ENCODE results near the gene AZGP1.
"Not testable (repeated sequence)": the region's sequence is repeated elsewhere in the genome, so short reads cannot be mapped to it uniquely, and the experiment has no call there.

The AZGP1 gene

DNA sequence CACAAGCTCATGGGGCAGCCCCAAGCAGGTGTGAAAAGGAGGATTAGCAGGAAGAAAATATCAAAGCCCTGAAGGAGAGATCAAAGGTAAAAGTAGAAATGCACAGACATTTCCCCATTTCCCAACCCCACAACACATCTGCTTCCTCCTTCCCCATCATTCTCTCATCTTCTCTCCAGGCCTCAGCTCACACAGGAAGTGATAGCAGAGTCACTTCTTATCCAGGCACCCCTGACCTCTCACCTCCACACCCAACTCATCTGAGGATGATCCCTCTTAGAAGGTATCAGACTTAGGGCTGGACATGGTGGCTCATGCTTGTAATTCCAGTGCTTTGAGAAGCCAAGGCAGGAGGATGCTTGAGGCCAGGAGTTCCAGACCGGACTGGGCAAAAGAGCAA is 28.2 kb downstream of the AZGP1 start:
- DNase-seq, result no peak

DNA sequence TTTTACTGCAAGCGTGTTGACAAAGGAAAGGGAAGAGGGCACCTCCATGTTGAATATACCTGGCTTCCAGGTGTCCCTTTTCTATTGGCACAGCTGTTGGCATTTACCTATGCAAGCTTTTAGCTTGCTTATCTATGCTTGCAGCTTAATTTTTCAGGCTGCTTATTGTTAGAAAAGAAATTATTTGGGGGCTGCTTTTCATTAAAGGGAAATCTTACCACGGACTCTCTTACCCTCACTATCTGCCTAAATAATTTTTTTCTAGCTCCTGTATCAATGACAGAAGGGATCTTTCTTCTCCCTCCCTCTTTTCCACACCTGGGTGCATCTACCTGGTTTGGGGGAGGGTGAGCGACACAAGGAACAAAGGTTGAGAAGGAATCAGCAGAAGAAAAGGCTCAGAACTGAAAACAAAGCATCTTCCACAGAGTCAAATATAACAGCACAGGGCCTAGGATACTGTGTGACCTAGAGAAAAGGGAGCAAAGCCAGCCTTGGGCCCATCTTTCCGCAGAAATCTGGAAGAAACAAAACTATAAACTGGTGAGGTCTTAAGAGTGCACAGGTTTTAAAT is 31.2 kb downstream of the AZGP1 start:
- DNase-seq, result no peak

DNA sequence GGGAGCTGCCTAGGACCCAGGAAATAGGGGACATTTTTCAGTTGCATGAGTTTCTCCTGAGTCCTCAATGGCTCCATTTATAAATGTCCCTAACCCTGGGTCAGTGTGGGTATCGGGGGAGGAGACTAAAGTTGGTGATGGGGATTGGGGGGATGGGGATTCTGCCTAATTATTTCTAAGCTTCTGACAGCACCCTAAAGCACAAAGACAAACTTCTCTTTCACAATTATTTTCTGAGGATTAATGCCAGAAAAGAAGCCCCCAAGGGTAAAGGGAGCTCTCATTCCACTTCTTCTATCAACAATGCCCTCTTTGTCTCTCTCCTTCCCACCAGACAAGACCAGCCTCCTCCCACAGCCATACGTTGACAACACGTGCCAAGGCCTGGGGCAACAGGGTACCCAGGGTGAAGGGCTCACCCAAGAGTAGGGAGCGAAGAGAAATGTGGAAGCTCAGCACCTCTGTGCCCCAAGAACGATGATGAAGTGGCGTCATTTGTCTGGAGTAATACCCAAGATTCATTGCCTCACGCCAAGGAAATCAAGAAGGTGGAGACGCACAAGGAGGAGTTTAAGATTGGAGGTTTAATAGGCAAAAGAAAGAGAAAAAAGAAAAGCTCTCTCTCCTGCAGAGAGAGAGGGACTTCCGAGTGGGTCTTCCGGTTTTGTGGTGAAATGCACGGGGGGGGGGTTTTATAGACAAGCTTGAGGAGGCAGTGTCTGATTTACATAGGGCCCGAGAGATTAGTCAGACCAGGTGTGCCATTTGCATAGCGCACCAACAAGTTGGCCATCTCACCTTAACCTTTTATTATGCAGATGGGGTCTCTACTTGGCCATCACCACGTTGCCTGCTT is 32.0 kb downstream of the AZGP1 start:
- DNase-seq, result no peak

DNA sequence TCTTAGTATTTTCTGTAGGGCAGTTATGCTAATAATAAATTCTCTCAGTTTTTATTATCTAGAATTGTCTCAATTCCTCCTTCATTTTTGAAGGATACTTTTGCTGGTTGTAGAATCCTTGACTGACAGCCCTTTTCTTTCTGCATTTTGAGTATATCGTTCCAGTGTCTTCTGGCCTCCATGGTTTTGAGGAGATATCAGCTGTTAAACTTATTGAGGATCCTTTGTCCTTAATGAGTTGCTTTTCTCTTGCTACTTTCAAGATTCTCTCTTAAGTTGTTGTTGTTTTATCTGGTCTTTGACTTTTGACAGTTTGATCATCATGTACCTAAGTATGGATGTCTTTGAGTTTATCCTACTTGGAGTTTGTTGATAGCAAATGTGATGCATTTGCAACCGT is 37.5 kb downstream of the AZGP1 start:
- no peak for DNase-seq

DNA sequence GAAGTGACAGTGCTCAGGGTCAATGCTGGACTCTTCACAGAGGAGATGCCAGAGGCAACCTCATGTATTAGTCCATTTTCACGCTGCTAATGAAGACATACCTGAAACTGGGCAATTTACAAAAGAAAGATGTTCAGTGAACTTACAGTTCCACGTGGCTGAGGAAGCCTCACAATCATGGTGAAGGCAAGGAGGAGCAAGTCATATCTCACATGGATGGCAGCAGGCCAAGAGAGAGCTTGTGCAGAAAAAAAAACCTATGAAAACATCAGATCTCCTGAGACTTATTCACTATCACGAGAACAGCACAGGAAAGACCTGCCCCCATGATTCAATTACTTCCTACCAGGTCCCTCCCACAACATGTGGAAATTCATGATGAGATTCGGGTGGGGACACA is 40.8 kb downstream of the AZGP1 start:
- DNase-seq, result not testable (repeated sequence)

DNA sequence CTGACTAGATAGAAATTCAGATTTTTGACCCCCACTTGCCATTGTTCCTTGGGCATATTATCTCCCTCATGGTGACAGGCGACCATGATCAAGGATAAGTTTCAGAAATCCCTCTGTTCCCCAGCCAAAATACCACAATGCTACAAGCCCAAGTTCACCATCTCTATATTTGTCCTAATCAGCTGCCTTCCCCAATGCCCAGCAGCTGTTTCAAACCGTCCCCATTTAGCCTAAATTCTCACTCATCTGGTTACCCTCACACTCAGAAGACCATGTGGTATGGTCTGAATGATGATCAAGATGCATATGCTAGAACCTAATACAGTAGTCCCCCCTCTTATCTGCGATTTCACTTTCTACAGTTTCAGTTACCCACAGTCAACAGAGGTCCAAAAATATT is 45.5 kb downstream of the AZGP1 start:
- DNase-seq, result no peak

DNA sequence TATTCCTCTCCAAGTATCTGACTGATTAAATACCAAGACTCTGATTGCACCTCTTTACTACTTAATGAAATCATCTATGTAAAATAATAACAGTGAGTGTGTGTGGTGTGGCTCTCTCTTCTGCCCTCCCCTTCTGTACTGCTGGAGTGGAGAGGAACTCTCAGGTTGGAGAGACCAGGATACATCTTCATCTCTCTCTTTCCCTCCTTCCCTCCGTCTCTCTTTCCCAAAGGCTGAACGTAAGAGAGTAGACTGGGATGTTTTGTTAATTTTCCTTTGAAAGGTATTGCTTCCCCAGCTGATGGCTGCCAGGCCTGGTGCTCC is 46.1 kb downstream of the AZGP1 start:
- no peak for DNase-seq

DNA sequence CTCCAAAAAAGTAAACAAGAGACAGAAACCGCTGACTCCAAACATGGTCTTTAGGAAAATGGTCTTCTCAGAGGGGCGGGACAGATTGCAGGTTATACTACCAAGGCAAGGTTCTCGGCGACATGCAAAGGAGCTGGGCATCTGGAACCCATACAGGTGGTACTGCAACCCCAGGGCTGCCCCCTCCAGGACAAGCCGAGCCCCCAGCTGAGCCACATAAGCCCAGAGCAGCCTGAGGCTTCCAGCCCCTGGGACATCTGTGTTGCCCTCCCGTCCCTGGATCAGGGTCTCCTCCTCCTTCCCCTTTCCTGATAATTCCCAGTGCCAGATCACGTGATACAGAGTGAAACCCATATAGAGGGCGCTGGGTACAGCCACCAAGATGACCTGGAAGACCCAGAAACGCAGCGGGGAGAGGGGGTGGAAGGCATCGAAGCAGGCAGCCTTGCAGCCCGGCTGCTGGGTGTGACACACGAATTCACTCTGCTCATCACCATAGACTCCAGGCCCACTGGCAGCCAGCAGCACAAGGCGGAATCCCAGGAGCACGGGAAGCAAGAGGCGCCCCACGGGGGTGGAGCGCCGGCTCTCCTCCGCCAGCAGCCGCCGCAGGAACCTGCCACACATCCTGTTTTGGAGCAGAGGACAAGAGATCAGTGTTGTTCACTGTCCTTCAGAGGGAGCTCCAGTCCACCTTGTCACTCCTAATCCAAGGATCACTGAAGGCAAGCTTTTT is 46.7 kb downstream of the AZGP1 start, which contains the start of gene GJC3:
GJC3 (minus strand) TSS at position 627 of the 736 bp plus-strand sequence; CDS start at position 627, 0 bp downstream.
- DNase-seq, result peak; percentile 49 to 56

DNA sequence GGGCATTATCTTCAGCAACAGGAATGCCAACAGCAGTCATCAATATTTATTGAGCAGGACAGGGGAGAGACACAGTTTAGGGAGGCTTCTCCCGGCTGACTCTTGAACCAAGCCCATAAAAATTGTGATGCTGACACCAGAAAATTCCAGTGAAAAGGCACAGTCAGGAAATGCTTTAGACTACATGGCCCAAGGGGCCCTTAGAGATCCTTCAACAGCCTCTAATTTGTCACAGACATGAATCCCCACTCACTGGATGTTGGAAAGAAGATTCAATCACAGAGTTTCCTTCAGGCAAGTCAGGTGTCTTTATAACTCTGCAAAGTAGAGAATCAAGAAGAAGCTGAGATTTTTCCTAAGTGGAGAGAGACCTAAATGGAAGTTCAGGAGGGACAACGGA is 47.6 kb downstream of the AZGP1 start:
- no peak for DNase-seq

DNA sequence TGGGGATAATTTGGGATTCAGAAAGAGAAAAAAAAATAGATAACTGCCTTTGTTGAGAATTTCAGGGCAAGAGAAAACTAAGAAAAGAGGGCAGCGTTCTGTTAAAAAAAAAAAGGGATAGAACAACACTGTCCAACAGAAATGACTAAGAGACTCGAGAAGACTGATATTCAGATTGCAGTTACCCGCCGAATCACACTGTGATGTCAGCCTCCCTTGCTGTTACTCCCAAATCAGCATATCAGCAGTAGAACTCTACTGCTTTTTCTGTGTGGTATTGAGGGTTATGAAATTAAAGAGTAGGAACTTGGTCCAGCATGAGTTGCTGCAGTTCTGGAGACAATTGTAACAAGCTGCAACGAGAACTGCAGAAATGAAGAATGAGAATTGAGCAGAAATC is 48.3 kb downstream of the AZGP1 start:
- DNase-seq, result no peak

DNA sequence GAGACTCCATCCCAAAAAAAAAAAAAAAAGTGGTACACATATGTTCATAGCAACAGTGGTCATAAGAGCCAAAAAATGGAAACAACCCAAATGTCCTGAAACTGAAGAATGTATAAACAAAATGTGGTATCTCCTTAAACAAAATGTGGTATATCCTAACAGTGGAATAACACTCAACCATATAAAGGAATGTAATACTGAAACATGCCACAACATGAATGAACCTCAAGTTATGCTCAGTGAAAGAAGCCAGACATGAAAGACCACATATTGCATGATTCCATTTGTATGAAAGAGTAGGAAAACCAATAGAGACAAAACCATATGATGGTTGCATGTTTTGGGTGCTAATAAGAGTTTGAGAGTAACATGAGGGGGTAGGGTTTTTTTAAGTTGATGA is 49.5 kb downstream of the AZGP1 start:
- no peak for DNase-seq

DNA sequence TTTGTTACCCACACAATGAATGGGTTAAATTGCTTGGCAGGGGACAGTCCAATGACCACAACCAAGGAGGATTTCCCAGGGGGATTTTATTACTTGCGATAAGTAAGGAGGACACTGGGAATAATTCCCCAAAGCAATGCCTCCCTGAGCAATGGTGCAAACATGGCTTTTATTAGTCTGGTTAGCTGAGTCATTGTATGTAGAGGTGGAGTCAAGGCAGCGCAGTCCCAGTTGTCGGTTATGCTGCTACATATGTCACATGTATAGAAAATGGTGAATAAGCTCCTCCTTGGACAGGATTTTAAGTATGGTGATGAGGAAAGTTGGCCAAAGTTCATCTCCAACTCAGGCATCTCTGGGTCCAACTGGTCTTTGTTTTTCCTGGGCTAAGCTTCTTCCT is 52.6 kb downstream of the AZGP1 start:
- DNase-seq, result no peak

DNA sequence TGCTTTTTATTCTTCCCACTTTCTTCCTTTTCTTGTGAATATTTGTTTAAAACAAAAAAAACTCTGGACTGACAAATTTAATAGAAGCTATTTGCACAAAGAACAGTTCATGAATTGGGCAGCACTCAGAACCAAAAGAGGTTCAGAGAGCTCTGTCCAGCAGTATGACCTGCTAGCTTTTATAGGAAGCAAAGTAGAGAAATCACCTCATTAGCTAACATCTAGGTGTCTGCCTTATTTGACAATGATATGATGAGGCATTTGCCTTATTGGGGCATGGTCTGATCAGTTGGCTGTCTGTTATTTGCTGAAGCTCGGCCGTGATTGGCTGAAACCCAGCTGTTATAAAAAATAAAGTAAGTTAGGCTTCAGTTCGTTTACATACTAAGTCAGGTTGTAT is 55.7 kb downstream of the AZGP1 start:
- no peak for DNase-seq

DNA sequence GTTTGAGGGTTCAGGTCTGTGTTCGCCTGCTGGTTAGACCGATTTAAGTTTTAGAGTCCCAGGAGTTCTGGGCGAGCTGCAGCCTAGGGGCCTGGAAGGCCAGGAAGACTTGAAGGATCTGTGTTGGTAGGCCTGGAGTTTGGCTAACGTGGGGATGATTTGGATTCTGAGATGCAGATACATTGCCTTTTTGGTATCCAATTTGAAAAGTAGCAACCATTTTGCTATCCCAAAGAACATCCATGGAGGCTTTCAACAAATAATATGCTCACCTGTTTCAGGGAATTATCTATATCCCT is 56.1 kb downstream of the AZGP1 start:
- no peak for DNase-seq

DNA sequence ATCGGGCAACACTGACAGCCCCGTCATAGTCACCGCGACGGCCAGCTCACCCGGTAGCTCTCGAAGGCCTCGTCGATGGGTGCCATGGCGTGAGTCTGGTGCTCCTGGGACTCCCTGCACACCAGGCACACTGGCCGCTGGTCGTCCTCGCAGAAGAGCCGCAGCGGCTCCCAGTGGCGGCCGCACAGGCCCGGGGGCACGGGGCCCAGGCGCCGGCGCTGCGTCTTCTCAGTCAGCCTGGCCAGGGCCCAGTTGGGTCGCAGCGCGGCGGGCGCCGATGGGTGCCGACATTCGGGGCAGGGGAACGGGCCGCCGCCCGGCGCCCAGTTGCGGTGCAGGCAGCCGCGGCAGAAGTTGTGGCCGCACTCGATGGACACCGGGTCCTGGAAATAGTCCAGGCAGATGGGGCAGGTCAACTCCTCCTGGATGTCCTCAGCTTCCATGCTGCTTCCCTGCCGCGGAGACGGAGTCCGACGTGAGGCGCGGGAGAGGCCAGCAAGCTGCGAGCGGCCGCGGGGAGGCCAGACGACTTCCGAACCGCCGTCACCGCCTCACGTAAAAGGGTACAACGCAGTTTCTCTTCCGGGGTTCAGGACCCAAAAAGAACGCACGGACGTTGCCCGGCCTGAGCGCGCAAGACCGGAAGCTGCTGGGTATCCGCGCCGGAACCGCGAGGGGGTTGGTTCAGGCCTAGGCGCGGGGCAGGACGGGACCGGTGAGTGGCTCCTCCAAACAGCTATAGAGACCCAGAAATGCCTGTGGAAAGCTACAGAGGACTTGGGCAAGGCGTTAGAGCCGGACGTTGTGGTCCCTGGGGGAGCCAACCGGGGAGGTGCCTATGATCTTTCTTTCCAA is 56.6 kb downstream of the AZGP1 start, which contains the start of gene TRIM4:
TRIM4 (minus strand) TSS at position 572 of the 855 bp plus-strand sequence; CDS start at position 443, 129 bp downstream.
- DNase-seq, result peak; percentile 91 to 93
